Activated gamma-delta T cell treated with Interleukin-2 at 50 U/mL for 16 hours (primary cell): Measurements from ENCODE around the gene PWWP2B.

ENCODE experiments used
- DNase-seq: peaks from one replicate; pipeline ENCODE4 v3.0.0-alpha.2; 2020

Gene PWWP2B

GRCh38 chr10:132461683-132462231 is 64.8 kb downstream of the PWWP2B start:
- no peak for DNase-seq

- DNase-seq: no peak
These were observed 65.7 kb downstream of the PWWP2B start for GRCh38 chr10:132462463-132463332.

- DNase-seq: no peak
These were observed 66.6 kb downstream of the PWWP2B start for GRCh38 chr10:132463333-132464255.

GRCh38 chr10:132464256-132465192 is 67.5 kb downstream of the PWWP2B start:
- DNase-seq: no peak

GRCh38 chr10:132465193-132465888 is 68.3 kb downstream of the PWWP2B start:
- DNase-seq: no peak

GRCh38 chr10:132465889-132466519 is 69.0 kb downstream of the PWWP2B start:
- DNase-seq: no peak

GRCh38 chr10:132466520-132467463 is 69.8 kb downstream of the PWWP2B start:
- no peak for DNase-seq
